ENCODE data around the gene DGKG. TPM values are rescaled to one million over a fixed set of nuclear protein-coding genes. Genes with fewer than 3 reads are reported as not detected.

DGKG gene
- polyA plus RNA-seq, 1 of the 3 experiments (the other 2 are of a cell fraction): 0.12 TPM

DNA sequence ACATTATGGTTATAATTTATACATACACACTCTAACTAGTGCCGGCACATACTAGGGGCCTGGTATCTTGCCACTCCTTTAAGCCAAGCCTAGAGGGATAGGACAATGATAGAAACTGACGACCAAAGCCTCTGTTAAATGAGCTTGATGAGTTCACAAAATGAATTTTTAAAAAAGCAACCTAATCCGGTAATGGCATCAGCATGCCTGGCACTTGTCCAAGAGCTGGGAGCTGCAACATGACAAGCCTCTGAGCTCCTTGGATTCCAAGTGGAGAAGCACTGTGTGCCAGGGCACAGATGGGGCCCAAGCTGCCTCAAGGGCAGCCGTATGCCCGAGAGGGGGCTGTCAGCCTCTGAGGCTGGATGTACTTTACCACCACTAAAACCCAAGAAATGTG lies 262.9 kb downstream of the DGKG start:
- Histone ChIP-seq H3F3A (replicated peaks; ENCODE audit: insufficient read depth) (peaks cover 20% of the 10 kb centered on the region), H3K4me3 (ENCODE audit: low read depth in 2 of 2, low read length in 1 of 2) (no peak overlapping the region), H3K79me2 (ENCODE audit: insufficient read depth) (peaks cover 17% of the 10 kb centered on the region), H3K36me3 (replicated peaks in 1 of 2; ENCODE audit: control insufficient read depth in 1 of 2, insufficient read depth in 2 of 2, low read length in 1 of 2) (peaks cover 20 to 34% of the 10 kb centered on the region in 2 experiments), H3K4me2 (peak overlapping the region; percentile 84), H3K9ac (no peak overlapping the region), H3K9me3 (no peaks in the 10 kb centered on the region), H3K9me2 (no peaks in the 10 kb centered on the region), H2AFZ (ENCODE audit: low read depth) (no peak overlapping the region), H3K27ac (ENCODE audit: low read depth in 2 of 2, low read length in 1 of 2) (peak overlapping the region; percentile 57 to 98), H4K20me1 (ENCODE audit: insufficient read depth) (no peaks in the 10 kb centered on the region), H3K27me3 (ENCODE audit: insufficient read depth) (no peaks in the 10 kb centered on the region), H3K4me1 (ENCODE audit: control insufficient read depth in 1 of 2, insufficient read depth in 2 of 2, low read depth in 1 of 2, low read length in 1 of 2) (peaks cover 40 to 45% of the 10 kb centered on the region in 2 experiments)
- ChIA-PET POLR2A (no interaction called here), CTCF (interaction anchor here (0.7 to 3.6 kb wide), 6 partner anchors 9 to 700 kb away, joined by 3 to 19 read pairs (median 5); partner anchors contain the start of gene ETV5)
- 14% methylated on average over 3 of the region's 5 CpGs for WGBS (ENCODE audit: low lambda C conversion rate)
- DNase-seq: peak; percentile 63
- TF ChIP-seq RAD21 (IDR thresholded peaks at IDR 0.05; ENCODE audit: low read length): peak; percentile 6; the same call in 1 of the 2 replicates
- TF ChIP-seq, protein P1, sequence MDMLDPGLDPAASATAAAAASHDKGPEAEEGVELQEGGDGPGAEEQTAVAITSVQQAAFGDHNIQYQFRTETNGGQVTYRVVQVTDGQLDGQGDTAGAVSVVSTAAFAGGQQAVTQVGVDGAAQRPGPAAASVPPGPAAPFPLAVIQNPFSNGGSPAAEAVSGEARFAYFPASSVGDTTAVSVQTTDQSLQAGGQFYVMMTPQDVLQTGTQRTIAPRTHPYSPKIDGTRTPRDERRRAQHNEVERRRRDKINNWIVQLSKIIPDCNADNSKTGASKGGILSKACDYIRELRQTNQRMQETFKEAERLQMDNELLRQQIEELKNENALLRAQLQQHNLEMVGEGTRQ (IDR thresholded peaks at IDR 0.05; ENCODE audit: borderline replicate concordance, low read depth, low read length): no peak
- TF ChIP-seq ELF1 (IDR thresholded peaks at IDR 0.05): no peak
- TF ChIP-seq EP300 (IDR thresholded peaks at IDR 0.05; ENCODE audit: borderline replicate concordance in 1 of 2, low read depth in 1 of 2, low read length in 1 of 2): no peak
- TF ChIP-seq GATA2 (CRISPR knock-in tag; IDR thresholded peaks at IDR 0.05): no peak
- TF ChIP-seq NFIC (IDR thresholded peaks at IDR 0.05; ENCODE audit: borderline replicate concordance): peak; percentile 90
- 0 out of 2 replicates have a peak, but pooled peaks have one; percentile 21 for TF ChIP-seq PBX3 (IDR thresholded peaks at IDR 0.05)
- TF ChIP-seq GABPA (IDR thresholded peaks at IDR 0.05; ENCODE audit: low read depth): no peak
- no peak for TF ChIP-seq TEAD4 (IDR thresholded peaks at IDR 0.05; ENCODE audit: borderline replicate concordance, insufficient read depth)
- no peak for TF ChIP-seq FOXJ3 (CRISPR knock-in tag; IDR thresholded peaks at IDR 0.05)
- peak; percentile 41; the same call in 1 of the 2 replicates for TF ChIP-seq MXI1 (IDR thresholded peaks at IDR 0.05; ENCODE audit: low read depth, low read length)
- no peak for TF ChIP-seq CTCF (IDR thresholded peaks at IDR 0.05)
- TF ChIP-seq TCF12 (IDR thresholded peaks at IDR 0.05): peak; percentile 64
- no peak for TF ChIP-seq EZH2phosphoT487 (IDR thresholded peaks at IDR 0.05; ENCODE audit: borderline replicate concordance, low read depth)
- TF ChIP-seq, protein P2, sequence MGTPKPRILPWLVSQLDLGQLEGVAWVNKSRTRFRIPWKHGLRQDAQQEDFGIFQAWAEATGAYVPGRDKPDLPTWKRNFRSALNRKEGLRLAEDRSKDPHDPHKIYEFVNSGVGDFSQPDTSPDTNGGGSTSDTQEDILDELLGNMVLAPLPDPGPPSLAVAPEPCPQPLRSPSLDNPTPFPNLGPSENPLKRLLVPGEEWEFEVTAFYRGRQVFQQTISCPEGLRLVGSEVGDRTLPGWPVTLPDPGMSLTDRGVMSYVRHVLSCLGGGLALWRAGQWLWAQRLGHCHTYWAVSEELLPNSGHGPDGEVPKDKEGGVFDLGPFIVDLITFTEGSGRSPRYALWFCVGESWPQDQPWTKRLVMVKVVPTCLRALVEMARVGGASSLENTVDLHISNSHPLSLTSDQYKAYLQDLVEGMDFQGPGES (IDR thresholded peaks at IDR 0.05; ENCODE audit: low read depth, low read length): no peak
- 0 out of 2 replicates have a peak, but pooled peaks have one; percentile 16 for TF ChIP-seq POLR2AphosphoS5 (IDR thresholded peaks at IDR 0.05; ENCODE audit: low read depth, low read length)
- TF ChIP-seq MAX (IDR thresholded peaks at IDR 0.05; ENCODE audit: low read depth): peak; percentile 59; the same call in 1 of the 2 replicates
- no peak for TF ChIP-seq FOXM1 (IDR thresholded peaks at IDR 0.05; ENCODE audit: low read depth)
